ENCODE results near the gene FMO1. TPM values are rescaled to one million over a fixed set of nuclear protein-coding genes. Genes with fewer than 3 reads are reported as not detected.
"Not testable (repeated sequence)": the region's sequence is repeated elsewhere in the genome, so short reads cannot be mapped to it uniquely, and the experiment has no call there.

Gene FMO1
- total RNA-seq, 1 donor from 2014 or later = not detected

DNA sequence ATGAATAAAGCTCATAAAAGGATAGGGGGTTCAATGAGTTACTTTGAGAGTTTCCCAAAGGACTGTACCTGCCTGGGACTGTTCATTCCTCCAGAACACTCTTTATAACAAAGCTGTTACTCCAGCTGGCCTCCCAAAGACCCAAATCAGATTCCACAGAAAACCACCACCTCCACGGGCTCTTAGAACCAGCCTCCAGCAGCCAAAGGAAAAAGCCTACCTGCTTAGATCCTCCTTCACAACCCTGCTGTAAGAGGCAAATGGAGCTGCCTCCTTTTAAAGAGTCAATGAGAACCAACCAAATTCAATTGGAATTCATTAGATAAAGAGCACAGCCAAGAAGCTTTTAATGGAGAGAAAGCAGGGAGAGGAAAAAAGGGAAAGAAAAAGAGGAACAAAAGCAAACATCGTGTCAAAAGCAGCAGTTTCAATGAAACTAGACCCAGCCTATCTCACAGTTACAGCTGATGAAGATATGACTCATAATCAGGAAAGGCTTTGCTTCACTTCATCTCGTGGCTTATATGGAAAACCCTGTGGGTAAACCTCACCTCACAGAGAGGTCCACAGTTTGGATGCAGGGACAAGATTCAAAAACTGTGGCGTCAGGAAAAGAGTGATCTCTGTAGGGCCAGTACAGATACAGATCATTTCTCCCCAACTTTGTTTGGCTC, 37.9 kb downstream of the FMO1 start:
- Histone ChIP-seq H3K27me3 (no peaks in the 10 kb centered on the region), H3K4me3 (no peak overlapping the region), H3K9me3 (no peaks in the 10 kb centered on the region), H3K36me3 (no peaks in the 10 kb centered on the region), H3K4me1 (no peaks in the 10 kb centered on the region), H3K27ac (no peak overlapping the region)
- no peak for DNase-seq (ENCODE audit: low spot score in 2 of 2)
- intact Hi-C loops (cut with DNase I) = no loop called here
- TF ChIP-seq, protein P1, sequence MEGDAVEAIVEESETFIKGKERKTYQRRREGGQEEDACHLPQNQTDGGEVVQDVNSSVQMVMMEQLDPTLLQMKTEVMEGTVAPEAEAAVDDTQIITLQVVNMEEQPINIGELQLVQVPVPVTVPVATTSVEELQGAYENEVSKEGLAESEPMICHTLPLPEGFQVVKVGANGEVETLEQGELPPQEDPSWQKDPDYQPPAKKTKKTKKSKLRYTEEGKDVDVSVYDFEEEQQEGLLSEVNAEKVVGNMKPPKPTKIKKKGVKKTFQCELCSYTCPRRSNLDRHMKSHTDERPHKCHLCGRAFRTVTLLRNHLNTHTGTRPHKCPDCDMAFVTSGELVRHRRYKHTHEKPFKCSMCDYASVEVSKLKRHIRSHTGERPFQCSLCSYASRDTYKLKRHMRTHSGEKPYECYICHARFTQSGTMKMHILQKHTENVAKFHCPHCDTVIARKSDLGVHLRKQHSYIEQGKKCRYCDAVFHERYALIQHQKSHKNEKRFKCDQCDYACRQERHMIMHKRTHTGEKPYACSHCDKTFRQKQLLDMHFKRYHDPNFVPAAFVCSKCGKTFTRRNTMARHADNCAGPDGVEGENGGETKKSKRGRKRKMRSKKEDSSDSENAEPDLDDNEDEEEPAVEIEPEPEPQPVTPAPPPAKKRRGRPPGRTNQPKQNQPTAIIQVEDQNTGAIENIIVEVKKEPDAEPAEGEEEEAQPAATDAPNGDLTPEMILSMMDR (IDR thresholded peaks at IDR 0.05) = no peak

DNA sequence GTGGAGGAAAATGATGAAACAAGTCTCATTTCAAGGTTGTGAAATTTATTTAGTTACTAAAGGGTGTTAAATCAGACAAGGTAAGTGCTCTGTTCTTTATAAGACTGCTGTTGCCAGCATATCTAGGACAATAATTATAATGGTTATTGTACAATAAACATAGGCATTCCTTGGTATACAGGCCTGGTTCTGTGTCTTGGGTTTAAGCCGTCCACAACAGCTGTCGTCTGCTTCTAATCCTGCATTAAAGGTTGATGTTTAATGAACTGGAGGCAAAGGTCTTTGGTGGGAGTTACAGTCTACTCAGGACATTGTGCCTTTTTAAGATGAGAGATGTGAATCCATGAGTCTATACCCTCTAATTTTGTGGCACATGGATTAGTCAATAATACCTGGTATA, 42.3 kb downstream of the FMO1 start:
- intact Hi-C loops (cut with DNase I) = no loop called here
- Histone ChIP-seq H3K9me3 (no peaks in the 10 kb centered on the region), H3K4me3 (no peak overlapping the region), H3K27me3 (no peaks in the 10 kb centered on the region), H3K36me3 (no peaks in the 10 kb centered on the region), H3K4me1 (no peaks in the 10 kb centered on the region), H3K27ac (no peak overlapping the region)
- no peak for DNase-seq (ENCODE audit: low spot score in 2 of 2)
- TF ChIP-seq, protein P1 (IDR thresholded peaks at IDR 0.05) = no peak

DNA sequence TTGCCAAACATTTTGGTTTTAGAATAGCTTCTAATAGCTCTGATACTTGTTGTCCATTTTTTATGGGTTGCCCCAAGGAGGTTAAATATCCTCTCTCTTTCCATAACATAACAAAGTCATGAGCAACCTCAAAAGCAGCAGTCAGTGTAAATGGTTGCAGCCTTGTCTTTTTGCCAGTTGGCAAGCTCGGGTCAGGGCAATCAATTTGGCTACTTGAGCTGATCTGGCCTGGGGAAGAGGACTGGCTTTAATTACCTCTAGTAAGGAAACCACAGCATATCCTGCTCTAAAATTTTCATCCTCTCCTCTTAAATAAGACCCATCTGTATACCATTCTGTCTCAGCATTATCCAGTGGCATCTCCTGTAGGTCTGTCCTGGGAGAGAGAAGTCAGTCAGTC, 44.5 kb downstream of the FMO1 start:
- Histone ChIP-seq H3K27me3 (no peaks in the 10 kb centered on the region), H3K27ac (no peak overlapping the region), H3K9me3 (no peaks in the 10 kb centered on the region), H3K36me3 (no peaks in the 10 kb centered on the region), H3K4me3 (no peak overlapping the region), H3K4me1 (no peaks in the 10 kb centered on the region)
- intact Hi-C loops (cut with DNase I) = no loop called here
- DNase-seq (ENCODE audit: low spot score in 2 of 2) = no peak
- TF ChIP-seq, protein P1 (IDR thresholded peaks at IDR 0.05) = no peak

DNA sequence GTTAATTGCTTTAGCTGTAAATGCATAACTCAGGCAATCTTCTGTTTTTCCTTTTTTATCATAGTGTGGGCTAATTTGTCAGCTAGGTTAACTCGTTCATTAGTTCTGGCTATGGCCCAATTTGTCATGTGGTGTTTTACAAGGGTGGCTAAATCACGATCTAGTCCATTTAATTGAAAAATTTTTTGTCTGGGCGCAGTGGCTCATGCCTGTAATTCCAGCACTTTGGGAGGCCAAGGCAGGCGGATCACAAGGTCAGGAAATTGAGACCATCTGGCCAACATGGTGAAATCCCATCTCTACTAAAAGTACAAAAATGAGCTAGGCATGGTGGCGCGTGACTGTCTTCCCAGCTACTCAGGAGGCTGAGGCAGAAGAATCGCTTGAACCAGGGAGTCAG, 47.1 kb downstream of the FMO1 start:
- DNase-seq (ENCODE audit: low spot score in 2 of 2); H3K4me3 ChIP-seq; H3K36me3 ChIP-seq; intact Hi-C loops (cut with DNase I); H3K9me3 ChIP-seq; H3K4me1 ChIP-seq; H3K27ac ChIP-seq; H3K27me3 ChIP-seq: not testable (repeated sequence)

DNA sequence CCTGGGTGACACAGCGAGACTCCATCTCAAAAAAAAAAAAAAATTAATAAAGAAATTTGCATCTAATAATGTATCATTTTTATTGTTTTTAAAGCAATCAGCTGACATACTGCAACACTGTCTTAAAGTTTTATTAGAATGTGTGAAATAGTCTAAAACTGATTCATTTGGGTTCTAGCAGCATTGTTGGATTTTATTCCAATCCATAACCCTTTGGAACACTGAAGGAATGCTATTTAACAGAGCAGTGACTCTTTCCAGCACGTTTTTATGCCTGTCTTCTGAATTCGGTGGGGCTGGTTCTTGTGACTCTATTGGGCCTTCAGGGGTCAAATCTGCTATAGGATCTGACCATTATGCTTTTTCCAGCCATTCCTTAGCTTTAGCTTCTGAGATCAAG, 47.5 kb downstream of the FMO1 start:
- Histone ChIP-seq H3K4me1 (no peaks in the 10 kb centered on the region), H3K27me3 (no peaks in the 10 kb centered on the region), H3K4me3 (no peak overlapping the region), H3K36me3 (no peaks in the 10 kb centered on the region), H3K9me3 (peaks cover 0 to 11% of the 10 kb centered on the region in 2 donors), H3K27ac (no peak overlapping the region)
- TF ChIP-seq, protein P1 (IDR thresholded peaks at IDR 0.05) = no peak
- intact Hi-C loops (cut with DNase I) = no loop called here
- no peak for DNase-seq (ENCODE audit: low spot score in 2 of 2)

DNA sequence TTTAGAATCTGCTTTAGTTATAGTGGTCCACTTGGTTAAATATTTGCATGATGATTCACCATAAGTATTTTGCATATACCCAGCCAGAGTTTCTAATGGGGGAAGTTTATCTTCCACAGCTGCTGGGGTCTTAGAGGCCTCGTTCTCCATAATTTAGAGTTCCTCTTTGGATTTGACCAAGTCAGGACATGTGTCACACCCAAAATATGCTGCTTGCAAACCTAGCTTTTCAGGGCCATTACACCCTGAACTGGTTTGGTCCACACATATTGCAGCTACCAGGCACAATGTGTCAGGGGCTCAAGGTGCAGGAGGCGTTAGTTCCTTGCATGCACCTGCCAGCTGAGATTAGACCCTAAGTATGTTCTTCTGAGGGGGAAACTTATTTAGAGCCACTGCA, 48.6 kb downstream of the FMO1 start:
- Histone ChIP-seq H3K27ac (no peak overlapping the region), H3K36me3 (no peaks in the 10 kb centered on the region), H3K4me3 (no peak overlapping the region), H3K27me3 (no peaks in the 10 kb centered on the region), H3K4me1 (no peaks in the 10 kb centered on the region), H3K9me3 (peaks cover 0 to 20% of the 10 kb centered on the region in 2 donors)
- TF ChIP-seq, protein P1 (IDR thresholded peaks at IDR 0.05) = no peak
- intact Hi-C loops (cut with DNase I) = no loop called here
- no peak for DNase-seq (ENCODE audit: low spot score in 2 of 2)

Data from ascending aorta (tissue), 2 donors.